IMR-90 (cell line): ENCODE measurements around the gene SFSWAP. TPM values are rescaled to one million over a fixed set of nuclear protein-coding genes. Genes with fewer than 3 reads are reported as not detected.

ENCODE experiments used
- ATAC-seq: fragments of 200-7000 bp; cut with Tn5 transposase; 2 replicates; pipeline ENCODE4 v1.9.1; 2020; ENCODE audit warnings: low read depth, mild to moderate bottlenecking, moderate library complexity
- BruUV-seq: library from RNA; stranded (reverse); fragments of 400-500 nt; replicated peaks from 2 replicates; lab custom pipeline; 2021; lab: Mats Ljungman, UMichigan
- CTCF ChIA-PET: fragments of 300-600 bp; formaldehyde crosslinking; extraction: SDS; loops from one replicate; lab custom pipeline; 2021; ENCODE audit warnings: antibody characterized with exemption; lab: Yijun Ruan, JAX
- POLR2A ChIA-PET: fragments of 300-600 bp; sonication (Branson Sonifier 250); formaldehyde crosslinking; loops from one replicate; lab custom pipeline; 2022; ENCODE audit warnings: antibody characterized with exemption; ENCODE audit not compliant: unreplicated experiment; lab: Charles Lee
- DNase-seq: peaks from one replicate; pipeline ENCODE4 v3.0.0; 2013
- H2AFZ ChIP-seq: replicated peaks from 2 replicates; pipeline ENCODE3; 2013; ENCODE audit warnings: low read length, mild to moderate bottlenecking; ENCODE audit not compliant: poor library complexity
- H2AK5ac ChIP-seq: 2 replicates; pipeline ENCODE4 v1.6.1; 2013; ENCODE audit warnings: low read depth, low read length, inconsistent platforms
- H2AK9ac ChIP-seq: replicated peaks from 2 replicates; pipeline ENCODE3; 2013; ENCODE audit warnings: mild to moderate bottlenecking, low read depth, low read length, moderate library complexity; ENCODE audit not compliant: poor library complexity
- H2BK120ac ChIP-seq: 2 replicates; pipeline ENCODE4 v1.6.1; 2013; ENCODE audit warnings: low read depth, low read length, inconsistent platforms
- H2BK15ac ChIP-seq: 3 replicates; pipeline ENCODE4 v1.6.1; 2013; ENCODE audit warnings: low read depth, low read length, inconsistent platforms
- H2BK20ac ChIP-seq: 2 replicates; pipeline ENCODE4 v1.6.1; 2013; ENCODE audit warnings: low read depth, mild to moderate bottlenecking, inconsistent platforms, low read length, moderate library complexity
- H2BK5ac ChIP-seq: 2 replicates; pipeline ENCODE4 v1.6.1; 2013; ENCODE audit warnings: mild to moderate bottlenecking, low read depth, low read length, inconsistent platforms; ENCODE audit not compliant: poor library complexity, severe bottlenecking
- H3K14ac ChIP-seq: replicated peaks from 2 replicates; pipeline ENCODE4 v1.6.1; 2013; ENCODE audit warnings: low read depth, low read length, inconsistent platforms
- H3K18ac ChIP-seq: 2 replicates; pipeline ENCODE4 v1.6.1; 2013; ENCODE audit warnings: low read depth, low read length, control low read depth
- H3K23ac ChIP-seq: 2 replicates; pipeline ENCODE4 v1.6.1; 2013; ENCODE audit warnings: low read depth, low read length, inconsistent platforms
- H3K27ac ChIP-seq: 2 replicates; pipeline ENCODE4 v1.5.1; 2013; ENCODE audit warnings: mild to moderate bottlenecking, control low read depth, low read length; ENCODE audit not compliant: insufficient read depth
- H3K27me3 ChIP-seq: 2 replicates; pipeline ENCODE4 v1.6.1; 2013; ENCODE audit warnings: low read length; ENCODE audit not compliant: control insufficient read depth, insufficient read depth
- H3K36me3 ChIP-seq: 2 replicates; pipeline ENCODE4 v1.6.1; 2013; ENCODE audit warnings: low read length, mixed read lengths; ENCODE audit not compliant: control insufficient read depth, insufficient read depth
- H3K4ac ChIP-seq: 2 replicates; pipeline ENCODE4 v1.6.1; 2013; ENCODE audit warnings: low read depth, low read length, inconsistent platforms
- H3K4me1 ChIP-seq: 2 replicates; pipeline ENCODE4 v1.6.1; 2013; ENCODE audit warnings: low read length, mixed read lengths; ENCODE audit not compliant: control insufficient read depth, insufficient read depth
- H3K4me2 ChIP-seq: 2 replicates; pipeline ENCODE4 v1.6.1; 2013; ENCODE audit warnings: low read depth, mild to moderate bottlenecking, control low read depth, low read length, moderate library complexity
- H3K4me3 ChIP-seq: 2 replicates; pipeline ENCODE4 v1.5.1; 2013; ENCODE audit warnings: low read depth, mild to moderate bottlenecking, control low read depth, low read length, moderate library complexity; ENCODE audit not compliant: insufficient read depth
- H3K56ac ChIP-seq: 2 replicates; pipeline ENCODE4 v1.6.1; 2013; ENCODE audit warnings: low read length, inconsistent platforms; ENCODE audit not compliant: insufficient read depth; ENCODE audit errors: extremely low read depth
- H3K79me1 ChIP-seq, 2 experiments: 2 replicates each; pipeline ENCODE4 v1.6.1; 2013; ENCODE audit warnings: low read length in 2 of 2, inconsistent platforms in 1 of 2, low read depth in 1 of 2
- H3K9ac ChIP-seq: 2 replicates; pipeline ENCODE4 v1.6.1; 2013; ENCODE audit warnings: low read depth, low read length, control low read depth
- H3K9me1 ChIP-seq: 2 replicates; pipeline ENCODE4 v1.6.1; 2013; ENCODE audit warnings: low read length, inconsistent platforms; ENCODE audit not compliant: insufficient read depth
- H3K9me3 ChIP-seq: 2 replicates; pipeline ENCODE4 v1.6.1; 2013; ENCODE audit warnings: low read length; ENCODE audit not compliant: control insufficient read depth, insufficient read depth
- H4K20me1 ChIP-seq: 2 replicates; pipeline ENCODE4 v1.6.1; 2013; ENCODE audit warnings: low read length, inconsistent platforms; ENCODE audit not compliant: insufficient read depth
- H4K5ac ChIP-seq: 2 replicates; pipeline ENCODE4 v1.6.1; 2013; ENCODE audit warnings: mild to moderate bottlenecking, low read depth, low read length, control low read depth
- H4K8ac ChIP-seq, 2 experiments: 2 replicates each; pipeline ENCODE4 v1.6.1; 2013; ENCODE audit warnings: low read depth in 2 of 2, low read length in 2 of 2, control low read depth in 1 of 2, inconsistent platforms in 1 of 2
- H4K91ac ChIP-seq: 2 replicates; pipeline ENCODE4 v1.6.1; 2013; ENCODE audit warnings: low read depth, low read length, inconsistent platforms; ENCODE audit not compliant: insufficient read depth
- NFE2L2 ChIP-seq: fragments of 150-350 bp; IDR thresholded peaks from 2 replicates; pipeline ENCODE4 v1.6.1; 2016; ENCODE audit warnings: low read depth, mild to moderate bottlenecking, low read length
- RAD21 ChIP-seq: IDR thresholded peaks from 2 replicates; pipeline ENCODE4 v1.6.1; 2012; ENCODE audit warnings: low read length, improper control_type of control experiment
- RCOR1 ChIP-seq: IDR thresholded peaks from 2 replicates; pipeline ENCODE4 v1.6.1; 2012; ENCODE audit warnings: mild to moderate bottlenecking, low read length, improper control_type of control experiment; ENCODE audit not compliant: insufficient replicate concordance
- RFX5 ChIP-seq: IDR thresholded peaks from 2 replicates; pipeline ENCODE4 v1.8.0; 2012; ENCODE audit warnings: low read depth, mild to moderate bottlenecking, low read length, moderate library complexity
- SMC3 ChIP-seq: fragments of 150-350 bp; IDR thresholded peaks from 2 replicates; pipeline ENCODE4 v1.6.1; 2016; ENCODE audit warnings: low read depth, mild to moderate bottlenecking, antibody characterized with exemption, low read length, moderate library complexity
- WGBS, 2 experiments: methylation state at CpG; one replicate each; pipeline versions ENCODE4 v1.1.5 to v1.1.7; 2013; ENCODE audit warnings: missing lambda C conversion rate in 2 of 2; ENCODE audit not compliant: insufficient read length in 1 of 2; ENCODE audit errors: extremely low coverage in 2 of 2; 5-methylcytosine and 5-hydroxymethylcytosine counted together
- dilution Hi-C: fragments of 300-500 bp; cut with HindIII; formaldehyde crosslinking; loops from one replicate; pipeline ENCODE4 v1.14.3; 2018; ENCODE audit warnings: low sequenced_read_pairs; ENCODE audit not compliant: unreplicated experiment
- in situ Hi-C: fragments of 300-500 bp; cut with MboI; formaldehyde crosslinking; loops from 3 replicates; pipeline ENCODE4 v1.14.3; 2019; ENCODE audit warnings: low sequenced_read_pairs, inconsistent platforms, mixed read lengths
- intact Hi-C: fragments of 100-400 bp; cut with micrococcal nuclease; formaldehyde crosslinking; loops from 2 replicates; pipeline ENCODE4 v1.10.0; 2022
- polyA plus RNA-seq, 3 experiments: library from polyadenylated mRNA; depleted of rRNA; stranded (reverse); fragments of >200 nt; gene quantifications; 2 replicates each; pipeline ENCODE4 v1.2.3, GENCODE V29; 2012; ENCODE audit warnings: low replicate concordance in 1 of 3
- total RNA-seq: library from RNA; depleted of rRNA; stranded (reverse); fragments of >200 nt; gene quantifications from 2 replicates; pipeline ENCODE4 v1.2.3, GENCODE V29; 2012

The SFSWAP gene
- total and polyA plus RNA-seq, 2 of the 4 experiments (the other 2 are of a cell fraction), result 19.7 to 22.4 TPM

GRCh38 chr12:131832321-131833231 is 121.7 kb downstream of the SFSWAP start:
- no peak overlapping the region for H2BK120ac ChIP-seq
- 33% methylated on average over 13 of the region's 31 CpGs; no CpG with 5 or more reads in 1 of the 2 experiments for WGBS, 2 experiments
- peak overlapping the region; percentile 35 for H2BK5ac ChIP-seq
- H2BK20ac ChIP-seq, result no peak overlapping the region
- H3K79me1 ChIP-seq, result peaks cover 0 to 13% of the 10 kb centered on the region in 2 experiments; a peak in 2 of 4 replicates
- H4K91ac ChIP-seq, result no peak overlapping the region
- intact Hi-C loops (loop anchor here (5.0 to 10.0 kb wide), 3 partner anchors 65 to 170 kb away; no protein-coding TSS in a partner anchor), in situ Hi-C loops (loop anchor here (25.0 kb wide), 1 partner anchor 720 kb away; no protein-coding TSS in a partner anchor), dilution Hi-C loops (no loop called here)
- peak overlapping the region; percentile 87 for H3K27ac ChIP-seq
- BruUV-seq, result no TSS peak
- ChIA-PET CTCF (no interaction called here), POLR2A (no interaction called here)
- H4K8ac ChIP-seq, result peak overlapping the region in 1 of 2 experiments; percentile 84; a peak in 2 of 4 replicates
- no peaks in the 10 kb centered on the region; the same call in 1 of the 2 replicates for H3K27me3 ChIP-seq
- ATAC-seq, result no peak
- H3K23ac ChIP-seq, result no peak overlapping the region
- H3K36me3 ChIP-seq, result no peaks in the 10 kb centered on the region
- peak; percentile 30 for DNase-seq
- H4K5ac ChIP-seq, result no peak overlapping the region; the same call in 1 of the 2 replicates
- peak overlapping the region; percentile 65 for H2AK9ac ChIP-seq
- H3K56ac ChIP-seq, result 0 out of 2 replicates have a peak overlapping the region, but pooled peaks have one; percentile 17
- H3K9me1 ChIP-seq, result no peaks in the 10 kb centered on the region; the same call in 1 of the 2 replicates
- peak overlapping the region; percentile 61; the same call in 1 of the 2 replicates for H3K4ac ChIP-seq
- TF ChIP-seq NFE2L2 (no peak), RCOR1 (no peak), SMC3 (no peak), RFX5 (no peak), RAD21 (no peak)
- H3K4me1 ChIP-seq, result peaks cover 9% of the 10 kb centered on the region; the same call in 1 of the 2 replicates
- H2AFZ ChIP-seq, result peak overlapping the region; percentile 75
- peak overlapping the region; percentile 85; the same call in 1 of the 2 replicates for H2AK5ac ChIP-seq
- H3K4me3 ChIP-seq, result peak overlapping the region; percentile 6; the same call in 1 of the 2 replicates
- peak overlapping the region; percentile 76; the same call in 1 of the 2 replicates for H3K4me2 ChIP-seq
- no peak overlapping the region for H3K14ac ChIP-seq
- peak overlapping the region; percentile 15; the same call in 1 of the 2 replicates for H3K9ac ChIP-seq
- no peak overlapping the region for H2BK15ac ChIP-seq
- H4K20me1 ChIP-seq, result no peaks in the 10 kb centered on the region; the same call in 1 of the 2 replicates
- no peaks in the 10 kb centered on the region for H3K9me3 ChIP-seq
- no peak overlapping the region; the same call in 1 of the 2 replicates for H3K18ac ChIP-seq
